Measurements from ENCODE around the gene AK3. TPM values are rescaled to one million over a fixed set of nuclear protein-coding genes. Genes with fewer than 3 reads are reported as not detected.

Gene AK3
- total RNA-seq, 2 donors from 2014 or later = 51.5 to 59.8 TPM

DNA sequence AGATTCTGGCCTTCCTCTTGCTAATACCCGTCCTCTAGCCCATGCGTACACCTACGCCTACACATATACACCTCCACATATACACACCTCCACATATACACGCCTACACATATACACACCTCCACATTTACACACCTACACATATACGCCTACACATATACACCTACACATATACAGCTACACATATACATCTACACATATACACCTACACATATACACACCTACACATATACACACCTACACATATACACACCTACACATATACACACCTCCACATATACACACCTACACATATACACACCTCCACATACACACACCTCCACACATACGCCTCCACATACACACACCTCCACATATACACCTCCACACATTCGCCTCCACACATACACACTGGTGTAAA lies 27.2 kb downstream of the AK3 start:
- TF ChIP-seq, protein P1, sequence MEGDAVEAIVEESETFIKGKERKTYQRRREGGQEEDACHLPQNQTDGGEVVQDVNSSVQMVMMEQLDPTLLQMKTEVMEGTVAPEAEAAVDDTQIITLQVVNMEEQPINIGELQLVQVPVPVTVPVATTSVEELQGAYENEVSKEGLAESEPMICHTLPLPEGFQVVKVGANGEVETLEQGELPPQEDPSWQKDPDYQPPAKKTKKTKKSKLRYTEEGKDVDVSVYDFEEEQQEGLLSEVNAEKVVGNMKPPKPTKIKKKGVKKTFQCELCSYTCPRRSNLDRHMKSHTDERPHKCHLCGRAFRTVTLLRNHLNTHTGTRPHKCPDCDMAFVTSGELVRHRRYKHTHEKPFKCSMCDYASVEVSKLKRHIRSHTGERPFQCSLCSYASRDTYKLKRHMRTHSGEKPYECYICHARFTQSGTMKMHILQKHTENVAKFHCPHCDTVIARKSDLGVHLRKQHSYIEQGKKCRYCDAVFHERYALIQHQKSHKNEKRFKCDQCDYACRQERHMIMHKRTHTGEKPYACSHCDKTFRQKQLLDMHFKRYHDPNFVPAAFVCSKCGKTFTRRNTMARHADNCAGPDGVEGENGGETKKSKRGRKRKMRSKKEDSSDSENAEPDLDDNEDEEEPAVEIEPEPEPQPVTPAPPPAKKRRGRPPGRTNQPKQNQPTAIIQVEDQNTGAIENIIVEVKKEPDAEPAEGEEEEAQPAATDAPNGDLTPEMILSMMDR (conservative IDR thresholded peaks at IDR 0.05) = no peak
- H3K4me1 Mint-ChIP-seq = peaks cover under 1% of the 10 kb centered on the region
- no peaks in the 10 kb centered on the region for H3K4me1 ChIP-seq (ENCODE audit: control insufficient read depth, insufficient read depth, low read length)
- H3K36me3 ChIP-seq (ENCODE audit: control insufficient read depth, insufficient read depth, low read length) = peaks cover 82% of the 10 kb centered on the region
- peaks cover 11% of the 10 kb centered on the region for H3K9me3 ChIP-seq (ENCODE audit: control insufficient read depth, low read length)
- H3K27ac ChIP-seq (ENCODE audit: low read depth, low read length) = no peak overlapping the region
- 62 to 80% methylated on average over 5 to 7 of the region's 7 CpGs for WGBS, 2 experiments (ENCODE audit: insufficient coverage in 1 of 2, insufficient read length in 1 of 2)
- H3K9ac ChIP-seq (ENCODE audit: extremely low read depth, low read length, poor library complexity, severe bottlenecking) = no peak overlapping the region
- DNase-seq = no peak
- H3K27me3 Mint-ChIP-seq (ENCODE audit: insufficient read depth) = no peaks in the 10 kb centered on the region
- H3K4me3 ChIP-seq (ENCODE audit: low read length) = no peak overlapping the region
- no peaks in the 10 kb centered on the region for H3K27me3 ChIP-seq (ENCODE audit: control insufficient read depth, insufficient read depth, low read length, poor library complexity, severe bottlenecking)
- H3K36me3 Mint-ChIP-seq (ENCODE audit: low read depth) = peaks cover 72% of the 10 kb centered on the region
- peaks cover 5% of the 10 kb centered on the region for H3K9me3 Mint-ChIP-seq
- no peak overlapping the region for H3K4me3 Mint-ChIP-seq
- no peak overlapping the region for H3K27ac Mint-ChIP-seq

DNA sequence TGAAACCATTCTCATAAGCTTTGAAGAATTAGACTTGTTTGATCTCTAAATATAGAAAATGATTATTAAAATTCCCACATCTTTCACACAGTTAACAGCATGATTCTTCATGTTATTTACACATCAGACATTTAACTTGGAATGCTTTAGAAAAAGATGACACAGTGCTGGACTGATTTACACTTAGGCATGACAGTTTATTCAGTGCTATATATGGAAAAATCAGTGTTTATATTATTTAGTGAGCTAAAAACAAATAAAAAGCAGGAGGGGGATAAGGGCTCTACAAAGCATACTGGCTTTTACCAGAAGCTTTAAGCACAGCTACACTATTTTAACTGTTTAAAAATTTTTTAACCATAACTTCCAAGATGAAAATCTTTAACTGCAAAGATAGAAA lies 31.6 kb downstream of the AK3 start:
- TF ChIP-seq, protein P1 (conservative IDR thresholded peaks at IDR 0.05) = no peak
- Mint-ChIP-seq H3K4me3 (no peak overlapping the region), H3K4me1 (no peaks in the 10 kb centered on the region), H3K9me3 (peaks cover 5% of the 10 kb centered on the region), H3K27me3 (ENCODE audit: insufficient read depth) (no peaks in the 10 kb centered on the region), H3K27ac (no peak overlapping the region), H3K36me3 (ENCODE audit: low read depth) (peaks cover 48% of the 10 kb centered on the region)
- H3K9me3 ChIP-seq (ENCODE audit: control insufficient read depth, low read length) = peaks cover 7% of the 10 kb centered on the region
- H3K27me3 ChIP-seq (ENCODE audit: control insufficient read depth, insufficient read depth, low read length, poor library complexity, severe bottlenecking) = no peaks in the 10 kb centered on the region
- DNase-seq = no peak
- H3K9ac ChIP-seq (ENCODE audit: extremely low read depth, low read length, poor library complexity, severe bottlenecking) = no peak overlapping the region
- H3K27ac ChIP-seq (ENCODE audit: low read depth, low read length) = no peak overlapping the region
- H3K36me3 ChIP-seq (ENCODE audit: control insufficient read depth, insufficient read depth, low read length) = peaks cover 77% of the 10 kb centered on the region
- no peak overlapping the region for H3K4me3 ChIP-seq (ENCODE audit: low read length)
- no peaks in the 10 kb centered on the region for H3K4me1 ChIP-seq (ENCODE audit: control insufficient read depth, insufficient read depth, low read length)

GRCh38 chr9:4706971-4707622 lies 33.9 kb downstream of the AK3 start:
- DNase-seq = no peak

More at GRCh38 chr9:4706971-4707622, 33.9 kb downstream of the AK3 start:
- Histone ChIP-seq H3K36me3 (ENCODE audit: control insufficient read depth, insufficient read depth, low read length) (peaks cover 77% of the 10 kb centered on the region), H3K4me1 (ENCODE audit: control insufficient read depth, insufficient read depth, low read length) (no peaks in the 10 kb centered on the region), H3K27me3 (ENCODE audit: control insufficient read depth, insufficient read depth, low read length, poor library complexity, severe bottlenecking) (no peaks in the 10 kb centered on the region), H3K27ac (ENCODE audit: low read depth, low read length) (no peak overlapping the region), H3K9me3 (ENCODE audit: control insufficient read depth, low read length) (no peaks in the 10 kb centered on the region), H3K9ac (ENCODE audit: extremely low read depth, low read length, poor library complexity, severe bottlenecking) (no peak overlapping the region), H3K4me3 (ENCODE audit: low read length) (no peak overlapping the region)
- WGBS, 2 experiments (ENCODE audit: insufficient coverage in 1 of 2, insufficient read length in 1 of 2) = 78 to 80% methylated on average over 3 of the region's 4 CpGs
- Mint-ChIP-seq H3K36me3 (ENCODE audit: low read depth) (peaks cover 51% of the 10 kb centered on the region), H3K9me3 (no peaks in the 10 kb centered on the region), H3K27ac (no peak overlapping the region), H3K27me3 (ENCODE audit: insufficient read depth) (no peaks in the 10 kb centered on the region), H3K4me3 (no peak overlapping the region), H3K4me1 (no peaks in the 10 kb centered on the region)
- TF ChIP-seq, protein P1 (conservative IDR thresholded peaks at IDR 0.05) = no peak
